Measurements from ENCODE around the gene FITM1.

GRCh38 chr14:24092505-24093206, 37.8 kb upstream of the FITM1 start:
- TF ChIP-seq CTCF (IDR thresholded peaks at IDR 0.05; ENCODE audit: low read depth, low read length, poor library complexity, severe bottlenecking) (no peak), EZH2phosphoT487 (IDR thresholded peaks at IDR 0.05; ENCODE audit: borderline replicate concordance, low read length) (no peak)

Data from DOHH2 (cell line).